H1 (cell line): ENCODE measurements around the gene CTF1.

ENCODE experiments used
- ATF3 ChIP-seq: IDR thresholded peaks from 2 replicates; pipeline ENCODE4 v1.6.1; 2011; ENCODE audit warnings: low read depth, mild to moderate bottlenecking, low read length; ENCODE audit not compliant: insufficient read depth
- CREB1 ChIP-seq: IDR thresholded peaks from 2 replicates; pipeline ENCODE4 v1.6.1; 2012; ENCODE audit warnings: inconsistent platforms
- GABPA ChIP-seq: IDR thresholded peaks from 2 replicates; pipeline ENCODE4 v1.6.1; 2011; ENCODE audit warnings: mild to moderate bottlenecking, low read length, moderate library complexity, borderline replicate concordance; ENCODE audit not compliant: insufficient read depth
- HDAC2 ChIP-seq, 2 experiments: fragments of 300-600 bp in 1 of 2; sonication (generic) in 1 of 2; IDR thresholded peaks; 2 replicates each; pipeline ENCODE4 v1.6.1; 2011 to 2012; ENCODE audit warnings: low read depth in 2 of 2, low read length in 2 of 2, mild to moderate bottlenecking in 2 of 2, moderate library complexity in 2 of 2, borderline replicate concordance in 1 of 2, inconsistent platforms in 1 of 2
- HDAC6 ChIP-seq: IDR thresholded peaks from one replicate; pipeline ENCODE4 v1.7.1; 2012; ENCODE audit warnings: low read depth, mild to moderate bottlenecking, inconsistent platforms, low read length, moderate library complexity
- JUN ChIP-seq: IDR thresholded peaks from 2 replicates; pipeline ENCODE4 v1.6.1; 2011; ENCODE audit warnings: low read depth, mild to moderate bottlenecking, improper control_type of control experiment, low read length
- KDM1A ChIP-seq: fragments of 200-600, 300-600 bp; sonication (generic); IDR thresholded peaks from 2 replicates; pipeline ENCODE4 v1.7.1; 2016; ENCODE audit warnings: mild to moderate bottlenecking, low read length, borderline replicate concordance
- POLR2AphosphoS5 ChIP-seq: IDR thresholded peaks from 2 replicates; pipeline ENCODE4 v1.6.1; 2011; ENCODE audit warnings: low read depth, low read length
- RAD21 ChIP-seq, 2 experiments: IDR thresholded peaks in 1 of 2; conservative IDR thresholded peaks in 1 of 2; 2 replicates each; pipeline ENCODE4 v1.6.1; 2011; ENCODE audit warnings: low read depth in 2 of 2, low read length in 2 of 2, improper control_type of control experiment in 1 of 2, inconsistent platforms in 1 of 2, mild to moderate bottlenecking in 1 of 2, moderate library complexity in 1 of 2
- TAF1 ChIP-seq: IDR thresholded peaks from 2 replicates; pipeline ENCODE4 v1.6.1; 2011; ENCODE audit warnings: mild to moderate bottlenecking, low read depth, low read length
- TCF12 ChIP-seq: IDR thresholded peaks from 2 replicates; pipeline ENCODE4 v1.6.1; 2011; ENCODE audit warnings: low read depth, mild to moderate bottlenecking, low read length
- ZNF274 ChIP-seq: IDR thresholded peaks from 2 replicates; pipeline ENCODE4 v1.7.0; 2012; ENCODE audit warnings: low read length, borderline replicate concordance; ENCODE audit errors: extremely low read depth
- TF ChIP-seq, protein P1 (sequence below), 3 experiments: IDR thresholded peaks; 1 replicate in 2 of 3; 2 replicates in 1 of 3; pipeline versions ENCODE4 v1.5.1 to v1.6.1; 2011; ENCODE audit warnings: low read length in 3 of 3, mild to moderate bottlenecking in 3 of 3, inconsistent platforms in 2 of 3, low read depth in 1 of 3, moderate library complexity in 1 of 3; ENCODE audit not compliant: insufficient read depth in 1 of 3; ENCODE audit errors: control extremely low read depth in 1 of 3

DNA sequence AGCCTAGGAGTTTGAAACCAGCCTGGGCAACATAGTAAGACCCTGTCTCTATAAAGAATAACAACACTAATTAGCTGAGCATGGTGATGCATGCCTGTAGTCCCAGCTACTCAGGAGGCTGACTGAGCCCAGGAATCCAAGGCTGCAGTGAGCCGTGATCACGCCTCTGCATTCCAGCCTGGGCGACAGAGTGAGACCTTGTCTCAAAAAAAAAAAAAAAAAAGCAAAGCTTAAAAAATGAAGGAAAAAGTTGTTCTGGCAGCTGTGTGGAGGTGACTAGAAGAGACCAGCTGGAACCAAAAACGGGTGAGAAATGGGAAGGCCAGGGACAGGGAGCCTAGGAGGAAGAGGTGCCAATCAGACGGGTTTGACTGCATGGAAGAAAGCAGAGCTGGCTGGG lies 6.7 kb upstream of the CTF1 start:
- TF ChIP-seq ZNF274 (no peak), KDM1A (no peak), POLR2AphosphoS5 (no peak), HDAC6 (no peak), GABPA (no peak), TCF12 (no peak), JUN (no peak), CREB1 (no peak), RAD21 (IDR thresholded peaks at IDR 0.05 in 1 of 2, conservative IDR thresholded peaks at IDR 0.05 in 1 of 2; ENCODE audit: low read depth in 2 of 2, low read length in 2 of 2) (no peak), ATF3 (no peak), HDAC2 (IDR thresholded peaks at IDR 0.05; ENCODE audit: borderline replicate concordance in 1 of 2, low read depth in 2 of 2, low read length in 2 of 2) (no peak), TAF1 (no peak)
- TF ChIP-seq, protein P1, sequence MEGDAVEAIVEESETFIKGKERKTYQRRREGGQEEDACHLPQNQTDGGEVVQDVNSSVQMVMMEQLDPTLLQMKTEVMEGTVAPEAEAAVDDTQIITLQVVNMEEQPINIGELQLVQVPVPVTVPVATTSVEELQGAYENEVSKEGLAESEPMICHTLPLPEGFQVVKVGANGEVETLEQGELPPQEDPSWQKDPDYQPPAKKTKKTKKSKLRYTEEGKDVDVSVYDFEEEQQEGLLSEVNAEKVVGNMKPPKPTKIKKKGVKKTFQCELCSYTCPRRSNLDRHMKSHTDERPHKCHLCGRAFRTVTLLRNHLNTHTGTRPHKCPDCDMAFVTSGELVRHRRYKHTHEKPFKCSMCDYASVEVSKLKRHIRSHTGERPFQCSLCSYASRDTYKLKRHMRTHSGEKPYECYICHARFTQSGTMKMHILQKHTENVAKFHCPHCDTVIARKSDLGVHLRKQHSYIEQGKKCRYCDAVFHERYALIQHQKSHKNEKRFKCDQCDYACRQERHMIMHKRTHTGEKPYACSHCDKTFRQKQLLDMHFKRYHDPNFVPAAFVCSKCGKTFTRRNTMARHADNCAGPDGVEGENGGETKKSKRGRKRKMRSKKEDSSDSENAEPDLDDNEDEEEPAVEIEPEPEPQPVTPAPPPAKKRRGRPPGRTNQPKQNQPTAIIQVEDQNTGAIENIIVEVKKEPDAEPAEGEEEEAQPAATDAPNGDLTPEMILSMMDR (IDR thresholded peaks at IDR 0.05; ENCODE audit: control extremely low read depth in 1 of 3, insufficient read depth in 1 of 3, low read depth in 1 of 3, low read length in 3 of 3), result no peak
